K562 (cell line): ENCODE results near the gene PSMC1. TPM values are rescaled to one million over a fixed set of nuclear protein-coding genes. Genes with fewer than 3 reads are reported as not detected.

ENCODE experiments used
- BCOR ChIP-seq: fragments of 450-650 bp; IDR thresholded peaks from 2 replicates; pipeline ENCODE4 v1.6.1; 2016
- C11orf30 ChIP-seq: fragments of 450-650 bp; IDR thresholded peaks from 2 replicates; pipeline ENCODE4 v1.6.1; 2016; ENCODE audit warnings: low read depth, mild to moderate bottlenecking
- CLOCK ChIP-seq: fragments of 250-450 bp; sonication (Bioruptor Pico); IDR thresholded peaks from 2 replicates; pipeline ENCODE4 v1.4.0; 2020; ENCODE audit warnings: mild to moderate bottlenecking, moderate library complexity, borderline replicate concordance
- KLF10 ChIP-seq: fragments of 250-450 bp; sonication (Bioruptor Pico); IDR thresholded peaks from 2 replicates; pipeline ENCODE4 v1.6.1; 2021; ENCODE audit warnings: matching md5 sums
- MAFF ChIP-seq: IDR thresholded peaks from 2 replicates; pipeline ENCODE4 v1.6.1; 2012; ENCODE audit warnings: low read length, improper control_type of control experiment
- MCM5 ChIP-seq: fragments of 450-650 bp; IDR thresholded peaks from 2 replicates; pipeline ENCODE4 v1.6.1; 2016; ENCODE audit warnings: low read depth
- MYBL2 ChIP-seq, 2 experiments: fragments of 450-650 bp in 1 of 2; sonication (generic) in 1 of 2; formaldehyde crosslinking in 1 of 2; IDR thresholded peaks; 2 replicates each; pipeline versions ENCODE4 v1.6.1 to v1.8.1; 2017 to 2022; ENCODE audit warnings: borderline replicate concordance in 1 of 2, inconsistent platforms in 1 of 2, low read depth in 1 of 2, mild to moderate bottlenecking in 1 of 2, missing genetic modification reagents in 1 of 2, moderate library complexity in 1 of 2
- POLR2B ChIP-seq: fragments of 450-650 bp; IDR thresholded peaks from 2 replicates; pipeline ENCODE4 v1.6.1; 2018; ENCODE audit warnings: low read depth; ENCODE audit not compliant: partially characterized antibody
- XRCC3 ChIP-seq: fragments of 450-650 bp; IDR thresholded peaks from 2 replicates; pipeline ENCODE4 v1.6.1; 2017; ENCODE audit warnings: mild to moderate bottlenecking, moderate library complexity
- XRCC4 ChIP-seq: IDR thresholded peaks from one replicate; pipeline ENCODE4 v1.6.1; 2011; ENCODE audit not compliant: insufficient read depth, insufficient read length; ENCODE audit errors: extremely low read depth
- ZKSCAN3 ChIP-seq: fragments of 250-450 bp; sonication (Bioruptor Pico); IDR thresholded peaks from 2 replicates; pipeline ENCODE4 v1.4.0; 2020
- ZNF316 ChIP-seq: fragments of 450-650 bp; IDR thresholded peaks from 2 replicates; pipeline ENCODE4 v1.6.1; 2016
- ZNF407 ChIP-seq: fragments of 450-650 bp; IDR thresholded peaks from 2 replicates; pipeline ENCODE4 v1.6.1; 2016; ENCODE audit warnings: low read depth
- ZNF699 ChIP-seq: fragments of 250-450 bp; sonication (Bioruptor Pico); IDR thresholded peaks from 2 replicates; pipeline ENCODE4 v1.8.0; 2021; ENCODE audit warnings: mild to moderate bottlenecking, moderate library complexity; ENCODE audit not compliant: insufficient replicate concordance
- ZNF830 ChIP-seq: fragments of 250-450 bp; sonication (Bioruptor Pico); IDR thresholded peaks from 2 replicates; pipeline ENCODE4 v1.5.0; 2021; ENCODE audit warnings: mild to moderate bottlenecking
- polyA plus RNA-seq, 8 experiments: library from polyadenylated mRNA; depleted of rRNA in 4 of 8; stranded (reverse) in 5 of 8; unstranded in 3 of 8; fragments of >200 nt; fragmentation: Nextera tagmentation in 2 of 8; fragmentation: Illumina TruSeq in 1 of 8; extraction: Ambion mirVana in 2 of 8; extraction: Trizol in 1 of 8; gene quantifications; 2 replicates each; pipeline versions ENCODE4 v1.2.1 to v1.2.3, GENCODE V29; 2011 to 2014; ENCODE audit warnings: inconsistent platforms in 1 of 8, missing spikeins in 1 of 8
- total RNA-seq, 7 experiments: library from RNA; depleted of rRNA in 6 of 7; stranded (reverse); fragments of >200 nt in 6 of 7; fragmentation: Illumina TruSeq in 2 of 7; extraction: Trizol in 2 of 7; gene quantifications; 2 replicates each; pipeline versions ENCODE4 v1.2.1 to v1.2.3, GENCODE V29; 2011 to 2021; ENCODE audit warnings: low replicate concordance in 1 of 7

PSMC1 gene
- total and polyA plus RNA-seq, 9 of the 15 experiments (the other 6 are each of a cell fraction or from before 2014, with no cell fraction given) = 87.8 to 276 (median 165) TPM

- TF ChIP-seq ZNF407 (no peak), MYBL2 (IDR thresholded peaks at IDR 0.05; ENCODE audit: low read depth) (no peak), MYBL2 (CRISPR knock-in tag; IDR thresholded peaks at IDR 0.05; ENCODE audit: borderline replicate concordance) (no peak), KLF10 (no peak), MCM5 (no peak), POLR2B (no peak), ZNF830 (no peak), XRCC3 (no peak), BCOR (no peak), ZKSCAN3 (no peak), ZNF699 (no peak), CLOCK (CRISPR knock-in tag) (no peak), C11orf30 (peak; percentile 38; the same call in 1 of the 2 replicates), MAFF (0 out of 2 replicates have a peak, but pooled peaks have one; percentile 6), XRCC4 (no peak), ZNF316 (peak; percentile 40)
Measured at GRCh38 chr14:90297876-90298629, 41.7 kb downstream of the PSMC1 start (continued).
